Calu3 (cell line): ENCODE measurements around the gene SHTN1. TPM values are rescaled to one million over a fixed set of nuclear protein-coding genes. Genes with fewer than 3 reads are reported as not detected.

Experiments used
- BruUV-seq: library from RNA; stranded (reverse); fragments of 400-500 nt; replicated peaks from 2 replicates; lab custom pipeline; 2021; lab: Mats Ljungman, UMichigan
- CTCF ChIA-PET: fragments of 300-600 bp; sonication (Branson Sonifier 250); formaldehyde crosslinking; loops from one replicate; lab custom pipeline; 2022; ENCODE audit warnings: antibody characterized with exemption; lab: Charles Lee
- DNase-seq: peaks from one replicate; pipeline ENCODE4 v3.0.0; 2022
- H3K27ac Mint-ChIP-seq: one replicate; pipeline ENCODE4 v1.8.0; 2022; ENCODE audit warnings: mixed read lengths; ENCODE audit not compliant: unreplicated experiment
- H3K27me3 Mint-ChIP-seq: one replicate; pipeline ENCODE4 v1.8.0; 2022; ENCODE audit warnings: mixed read lengths; ENCODE audit not compliant: unreplicated experiment
- H3K36me3 Mint-ChIP-seq: one replicate; pipeline ENCODE4 v1.8.0; 2022; ENCODE audit warnings: mild to moderate bottlenecking, moderate library complexity, mixed read lengths; ENCODE audit not compliant: insufficient read depth, unreplicated experiment
- H3K4me1 Mint-ChIP-seq: one replicate; pipeline ENCODE4 v1.8.0; 2022; ENCODE audit warnings: mild to moderate bottlenecking, low read depth, mixed read lengths; ENCODE audit not compliant: unreplicated experiment
- H3K4me3 Mint-ChIP-seq: one replicate; pipeline ENCODE4 v1.8.0; 2022; ENCODE audit warnings: mild to moderate bottlenecking, low read depth, moderate library complexity, mixed read lengths; ENCODE audit not compliant: unreplicated experiment
- H3K9me3 Mint-ChIP-seq: one replicate; pipeline ENCODE4 v1.8.0; 2022; ENCODE audit warnings: low read depth, mixed read lengths; ENCODE audit not compliant: unreplicated experiment
- CTCF ChIP-seq: fragments of 200-600 bp; IDR thresholded peaks from one replicate; pipeline ENCODE4 v1.8.0; 2022; ENCODE audit warnings: antibody characterized with exemption; ENCODE audit not compliant: unreplicated experiment
- intact Hi-C: fragments of 100-400 bp; cut with micrococcal nuclease; formaldehyde crosslinking; loops from one replicate; pipeline ENCODE4 v1.10.0; 2022; ENCODE audit not compliant: unreplicated experiment
- total RNA-seq: library from RNA; stranded (reverse); gene quantifications from 2 replicates; pipeline ENCODE4 v1.2.3, GENCODE V29; 2022

The SHTN1 gene
- total RNA-seq, 1 experiment from 2014 or later: 32.3 TPM

- BruUV-seq: no TSS peak
- Mint-ChIP-seq H3K4me3 (no peak overlapping the region), H3K27ac (no peak overlapping the region), H3K4me1 (peaks cover 14% of the 10 kb centered on the region), H3K36me3 (no peaks in the 10 kb centered on the region), H3K27me3 (no peaks in the 10 kb centered on the region), H3K9me3 (no peaks in the 10 kb centered on the region)
- DNase-seq: no peak
- CTCF ChIA-PET: no interaction called here
- intact Hi-C loops: no loop called here
- TF ChIP-seq CTCF: no peak
These were observed 8.0 kb downstream of the SHTN1 start for GRCh38 chr10:116997015-116997414.

DNA sequence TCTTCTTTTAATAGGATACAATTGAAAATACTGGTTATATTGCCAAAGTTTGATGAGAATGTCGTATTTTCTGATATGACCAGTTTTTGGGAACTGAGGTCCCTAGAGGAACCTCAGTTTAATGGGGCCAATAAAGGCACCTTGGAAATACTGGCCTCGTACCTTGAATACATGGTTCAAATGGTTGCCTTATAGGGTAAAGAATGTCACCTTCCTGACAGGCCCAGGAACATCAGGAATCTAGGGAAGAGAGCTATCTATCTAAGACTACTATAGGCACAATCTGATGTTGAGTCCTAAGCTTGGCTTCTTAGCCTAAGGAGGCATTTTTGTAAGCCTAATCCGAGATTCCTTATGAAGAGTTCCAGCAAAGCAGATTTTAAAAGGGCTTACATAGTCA, 9.3 kb downstream of the SHTN1 start:
- DNase-seq: no peak
- intact Hi-C loops: no loop called here
- Mint-ChIP-seq H3K27me3 (no peaks in the 10 kb centered on the region), H3K27ac (no peak overlapping the region), H3K4me3 (no peak overlapping the region), H3K36me3 (no peaks in the 10 kb centered on the region), H3K9me3 (no peaks in the 10 kb centered on the region), H3K4me1 (peaks cover 14% of the 10 kb centered on the region)
- TF ChIP-seq CTCF: no peak
- BruUV-seq: no TSS peak
- CTCF ChIA-PET: no interaction called here

DNA sequence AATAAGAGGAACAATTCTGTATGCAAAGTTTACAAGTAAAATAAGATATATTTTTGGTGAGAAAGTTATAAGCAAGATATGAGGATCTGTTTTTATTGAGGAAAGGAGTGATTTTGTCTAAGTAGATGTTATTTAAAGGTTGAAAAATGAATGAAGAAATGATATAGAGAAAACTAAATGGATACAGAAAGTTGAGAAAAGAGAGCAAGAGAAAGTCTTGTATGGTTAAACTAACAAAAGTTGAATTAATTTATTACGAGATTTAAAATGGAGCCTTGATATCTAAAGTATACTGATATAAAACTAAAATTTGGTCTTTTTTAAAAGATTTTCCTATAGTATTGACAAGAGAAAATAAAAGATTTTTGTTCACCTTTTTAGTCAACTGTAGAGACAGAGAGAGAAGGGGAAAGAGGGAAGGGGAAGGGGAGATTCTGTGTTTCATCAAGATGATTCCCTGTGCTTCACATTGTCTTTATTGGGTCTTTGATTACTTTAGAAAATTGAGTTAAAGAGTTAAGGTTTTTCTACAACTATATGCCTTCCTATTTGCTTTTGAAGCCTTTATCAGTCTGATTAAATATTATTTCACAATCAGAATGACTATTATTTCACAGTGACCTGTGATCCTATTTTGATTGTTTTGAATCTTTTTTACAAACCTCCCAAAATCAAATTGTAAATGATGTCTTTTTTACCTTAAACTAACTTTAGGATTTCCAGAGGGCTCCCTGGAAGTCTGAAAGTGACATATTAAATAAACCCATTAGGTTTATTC, 10.7 kb downstream of the SHTN1 start:
- intact Hi-C loops: no loop called here
- no peaks in the 10 kb centered on the region for H3K27me3 Mint-ChIP-seq
- CTCF ChIA-PET: no interaction called here
- H3K36me3 Mint-ChIP-seq: peaks cover 5% of the 10 kb centered on the region
- DNase-seq: no peak
- H3K4me3 Mint-ChIP-seq: no peak overlapping the region
- peaks cover 14% of the 10 kb centered on the region for H3K4me1 Mint-ChIP-seq
- no peak overlapping the region for H3K27ac Mint-ChIP-seq
- H3K9me3 Mint-ChIP-seq: no peaks in the 10 kb centered on the region
- no peak for TF ChIP-seq CTCF
- no TSS peak for BruUV-seq

GRCh38 chr10:116993610-116994009, 11.4 kb downstream of the SHTN1 start:
- H3K4me1 Mint-ChIP-seq: peaks cover 14% of the 10 kb centered on the region
- no TSS peak for BruUV-seq
- TF ChIP-seq CTCF: no peak

More at GRCh38 chr10:116993610-116994009, 11.4 kb downstream of the SHTN1 start:
- Mint-ChIP-seq H3K4me3 (no peak overlapping the region), H3K9me3 (no peaks in the 10 kb centered on the region), H3K36me3 (peaks cover 6% of the 10 kb centered on the region), H3K27me3 (no peaks in the 10 kb centered on the region), H3K27ac (no peak overlapping the region)
- CTCF ChIA-PET: no interaction called here
- intact Hi-C loops: no loop called here
- DNase-seq: no peak
